Measurements from ENCODE around the gene MACO1.
"Not testable (repeated sequence)": the region's sequence is repeated elsewhere in the genome, so short reads cannot be mapped to it uniquely, and the experiment has no call there.

The MACO1 gene

GRCh38 chr1:25442178-25442577, 11.5 kb downstream of the MACO1 start:
- TF ChIP-seq, protein P1, sequence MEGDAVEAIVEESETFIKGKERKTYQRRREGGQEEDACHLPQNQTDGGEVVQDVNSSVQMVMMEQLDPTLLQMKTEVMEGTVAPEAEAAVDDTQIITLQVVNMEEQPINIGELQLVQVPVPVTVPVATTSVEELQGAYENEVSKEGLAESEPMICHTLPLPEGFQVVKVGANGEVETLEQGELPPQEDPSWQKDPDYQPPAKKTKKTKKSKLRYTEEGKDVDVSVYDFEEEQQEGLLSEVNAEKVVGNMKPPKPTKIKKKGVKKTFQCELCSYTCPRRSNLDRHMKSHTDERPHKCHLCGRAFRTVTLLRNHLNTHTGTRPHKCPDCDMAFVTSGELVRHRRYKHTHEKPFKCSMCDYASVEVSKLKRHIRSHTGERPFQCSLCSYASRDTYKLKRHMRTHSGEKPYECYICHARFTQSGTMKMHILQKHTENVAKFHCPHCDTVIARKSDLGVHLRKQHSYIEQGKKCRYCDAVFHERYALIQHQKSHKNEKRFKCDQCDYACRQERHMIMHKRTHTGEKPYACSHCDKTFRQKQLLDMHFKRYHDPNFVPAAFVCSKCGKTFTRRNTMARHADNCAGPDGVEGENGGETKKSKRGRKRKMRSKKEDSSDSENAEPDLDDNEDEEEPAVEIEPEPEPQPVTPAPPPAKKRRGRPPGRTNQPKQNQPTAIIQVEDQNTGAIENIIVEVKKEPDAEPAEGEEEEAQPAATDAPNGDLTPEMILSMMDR (IDR thresholded peaks at IDR 0.05), result no peak
- H2AFZ ChIP-seq, result no peak overlapping the region
- no peaks in the 10 kb centered on the region for H3K4me1 ChIP-seq
- no peaks in the 10 kb centered on the region for H3K9me3 ChIP-seq (ENCODE audit: control insufficient read depth, low read length)
- no peaks in the 10 kb centered on the region for H3K36me3 ChIP-seq (ENCODE audit: control insufficient read depth, insufficient read depth, low read length)
- H3K27ac ChIP-seq, result no peak overlapping the region
- H3K79me2 ChIP-seq, result peaks cover 16% of the 10 kb centered on the region
- H3K27me3 ChIP-seq (ENCODE audit: control insufficient read depth, insufficient read depth, low read length), result no peaks in the 10 kb centered on the region
- H3K4me3 ChIP-seq (ENCODE audit: low read depth, low read length), result no peak overlapping the region
- H3K4me2 ChIP-seq (ENCODE audit: low read length), result no peak overlapping the region
- H3K9ac ChIP-seq, result no peak overlapping the region

DNA sequence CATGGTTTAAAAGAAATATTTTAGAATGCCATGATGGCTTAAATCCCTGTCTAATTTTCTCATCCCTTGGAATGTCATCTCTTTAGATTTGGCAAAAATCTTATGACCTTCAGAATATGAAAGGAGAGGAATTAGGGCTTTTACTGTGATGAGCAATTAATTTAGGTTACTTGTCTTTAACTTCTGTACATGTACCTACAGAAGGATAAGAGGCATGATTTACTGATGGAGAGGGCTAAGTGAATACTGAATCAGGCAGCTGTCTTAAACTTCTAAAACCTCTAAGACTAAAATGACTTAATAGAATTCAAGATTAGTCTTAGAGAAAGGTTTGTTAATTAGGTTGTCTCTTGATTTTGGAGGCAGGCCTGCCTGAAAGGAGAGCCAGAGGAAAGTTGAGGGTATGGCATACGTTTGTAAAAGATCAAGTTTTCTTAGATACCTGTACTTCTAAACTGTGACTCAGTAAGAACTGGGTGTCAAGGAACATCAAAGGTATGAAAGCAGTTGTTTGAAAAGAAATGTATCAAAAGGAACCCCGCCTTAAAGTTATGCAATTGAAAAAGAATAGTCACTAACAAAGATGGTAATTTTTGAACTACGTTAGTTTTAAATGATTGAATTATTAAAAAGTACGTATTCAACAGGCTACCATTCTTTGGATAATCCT, 12.5 kb downstream of the MACO1 start:
- Histone ChIP-seq H3K4me3 (ENCODE audit: low read depth, low read length) (no peak overlapping the region), H3K27me3 (ENCODE audit: control insufficient read depth, insufficient read depth, low read length) (no peaks in the 10 kb centered on the region), H3K36me3 (ENCODE audit: control insufficient read depth, insufficient read depth, low read length) (no peaks in the 10 kb centered on the region), H3K79me2 (peaks cover 14% of the 10 kb centered on the region), H3K9me3 (ENCODE audit: control insufficient read depth, low read length) (no peaks in the 10 kb centered on the region), H3K9ac (no peak overlapping the region), H3K4me1 (no peaks in the 10 kb centered on the region), H2AFZ (no peak overlapping the region), H3K27ac (no peak overlapping the region), H3K4me2 (ENCODE audit: low read length) (no peak overlapping the region)
- TF ChIP-seq, protein P1 (IDR thresholded peaks at IDR 0.05), result no peak

DNA sequence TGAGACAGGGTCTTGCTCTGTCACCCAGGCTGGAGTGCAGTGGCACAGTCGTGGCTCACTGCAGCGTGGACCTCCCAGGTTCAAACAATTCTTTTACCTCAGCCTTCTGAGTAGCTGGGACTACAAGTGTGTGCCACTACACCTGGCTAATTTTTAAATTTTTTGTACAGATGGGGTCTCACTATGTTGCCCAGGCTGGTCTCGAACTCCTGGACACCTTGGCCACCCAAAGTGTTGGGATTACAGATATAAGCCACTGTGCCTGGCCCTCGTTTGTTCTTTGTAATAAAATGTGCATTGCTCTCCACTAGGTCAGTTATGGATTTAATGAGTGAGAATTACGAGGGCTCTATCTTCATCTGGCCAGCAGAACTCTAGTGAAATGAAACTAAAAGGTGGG, 13.9 kb downstream of the MACO1 start:
- not testable (repeated sequence) for H3K27ac ChIP-seq; H3K27me3 ChIP-seq (ENCODE audit: control insufficient read depth, insufficient read depth, low read length); H3K36me3 ChIP-seq (ENCODE audit: control insufficient read depth, insufficient read depth, low read length); H3K9me3 ChIP-seq (ENCODE audit: control insufficient read depth, low read length); H2AFZ ChIP-seq; H3K4me1 ChIP-seq; H3K4me3 ChIP-seq (ENCODE audit: low read depth, low read length); H3K9ac ChIP-seq; H3K4me2 ChIP-seq (ENCODE audit: low read length)
- peaks cover 14% of the 10 kb centered on the region for H3K79me2 ChIP-seq

GRCh38 chr1:25445993-25446538, 15.4 kb downstream of the MACO1 start:
- Histone ChIP-seq H3K4me3 (ENCODE audit: low read depth, low read length) (no peak overlapping the region), H3K79me2 (peaks cover 14% of the 10 kb centered on the region), H3K9ac (no peak overlapping the region), H3K27ac (no peak overlapping the region), H3K9me3 (ENCODE audit: control insufficient read depth, low read length) (no peaks in the 10 kb centered on the region), H3K4me2 (ENCODE audit: low read length) (no peak overlapping the region), H3K36me3 (ENCODE audit: control insufficient read depth, insufficient read depth, low read length) (no peaks in the 10 kb centered on the region), H3K27me3 (ENCODE audit: control insufficient read depth, insufficient read depth, low read length) (no peaks in the 10 kb centered on the region), H3K4me1 (no peaks in the 10 kb centered on the region), H2AFZ (no peak overlapping the region)
- TF ChIP-seq, protein P1 (IDR thresholded peaks at IDR 0.05), result no peak

DNA sequence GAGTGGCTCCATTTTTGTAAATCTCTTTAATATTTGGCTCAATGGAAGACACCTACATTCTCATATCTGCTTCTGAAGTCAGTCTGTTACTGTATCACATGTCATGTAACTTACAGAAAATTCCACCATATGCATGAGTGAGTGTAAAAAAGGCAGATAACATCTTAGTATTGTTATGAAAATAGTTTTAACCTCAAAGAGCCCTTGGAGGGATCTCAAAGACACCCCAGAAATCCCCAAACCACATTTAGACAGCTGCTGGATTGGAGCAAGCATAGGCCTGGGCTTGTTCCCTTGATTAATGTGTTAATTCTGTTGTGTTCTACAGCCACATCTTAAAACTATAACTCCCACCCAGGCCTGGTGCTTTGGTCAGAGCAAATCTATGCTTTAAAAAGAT, 16.9 kb downstream of the MACO1 start:
- H3K79me2 ChIP-seq, result peaks cover 6% of the 10 kb centered on the region

More for the DNA sequence above, 16.9 kb downstream of the MACO1 start:
- H3K36me3 ChIP-seq (ENCODE audit: control insufficient read depth, insufficient read depth, low read length), result no peaks in the 10 kb centered on the region
- no peak overlapping the region for H3K27ac ChIP-seq
- H3K9ac ChIP-seq, result no peak overlapping the region
- H3K4me1 ChIP-seq, result no peaks in the 10 kb centered on the region
- H3K4me3 ChIP-seq (ENCODE audit: low read depth, low read length), result no peak overlapping the region
- no peaks in the 10 kb centered on the region for H3K9me3 ChIP-seq (ENCODE audit: control insufficient read depth, low read length)
- no peak overlapping the region for H2AFZ ChIP-seq
- TF ChIP-seq, protein P1 (IDR thresholded peaks at IDR 0.05), result no peak
- H3K27me3 ChIP-seq (ENCODE audit: control insufficient read depth, insufficient read depth, low read length), result no peaks in the 10 kb centered on the region
- no peak overlapping the region for H3K4me2 ChIP-seq (ENCODE audit: low read length)

All from parathyroid adenoma (tissue), 2 donors.